H1 (cell line): Measurements from ENCODE around the gene EPHA5. TPM values are rescaled to one million over a fixed set of nuclear protein-coding genes. Genes with fewer than 3 reads are reported as not detected.

Experiments used
- BCL11A ChIP-seq, 2 experiments: IDR thresholded peaks; one replicate each; pipeline ENCODE4 v1.6.1; 2011; ENCODE audit warnings: low read depth in 2 of 2, low read length in 2 of 2, mild to moderate bottlenecking in 2 of 2
- CBX8 ChIP-seq: fragments of 300-800, 300-1000 bp; sonication (generic); IDR thresholded peaks from 2 replicates; pipeline ENCODE4 v1.7.1; 2016; ENCODE audit warnings: low read depth, low read length, borderline replicate concordance
- polyA plus RNA-seq, 7 experiments: library from polyadenylated mRNA; depleted of rRNA in 3 of 7; stranded (reverse) in 5 of 7; unstranded in 2 of 7; fragments of >200 nt in 5 of 7; fragments of 200-250 nt in 2 of 7; gene quantifications; 1 replicate in 5 of 7; 2 replicates in 1 of 7; 4 replicates in 1 of 7; pipeline versions ENCODE4 v1.2.1 to v1.2.3, GENCODE V29; 2011 to 2013; ENCODE audit warnings: missing spikeins in 2 of 7, mixed read lengths in 2 of 7
- total RNA-seq: library from RNA; stranded (reverse); fragmentation: NEBNext Ultra II Directional; extraction: Animal tissue kit (Norgen Biotek cat#: 25700); gene quantifications from 2 replicates; pipeline ENCODE4 v1.2.1, GENCODE V29; 2021

EPHA5 gene
- total and polyA plus RNA-seq, 2 of the 8 experiments (the other 6 are each of a cell fraction or from before 2014, with no cell fraction given) = 0.03 to 0.11 TPM

DNA sequence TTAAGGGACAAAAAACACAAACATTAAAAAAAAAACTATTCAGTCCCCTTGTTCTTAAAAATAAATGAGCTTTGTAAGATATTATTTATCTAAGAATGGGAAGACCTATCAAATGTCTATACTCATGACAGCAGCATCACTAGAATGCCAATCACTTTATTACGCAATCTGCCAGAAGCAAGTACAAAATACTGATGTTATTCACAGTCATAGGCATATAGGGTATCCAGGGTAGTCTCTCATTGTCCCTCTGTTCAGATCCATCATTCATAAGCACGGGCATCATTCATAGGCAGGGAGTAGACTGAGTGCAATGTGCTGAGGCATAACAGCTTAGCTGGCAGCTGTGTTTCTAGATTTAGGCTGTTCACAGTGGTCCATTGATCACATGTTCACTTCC, 109.1 kb downstream of the EPHA5 start (continued):
- TF ChIP-seq CBX8 (no peak), BCL11A (IDR thresholded peaks at IDR 0.05; ENCODE audit: low read depth in 2 of 2, low read length in 2 of 2) (no peak)
